Measurements from ENCODE around the gene NDUFC2.

- TF ChIP-seq CTCF (IDR thresholded peaks at IDR 0.05; ENCODE audit: low read depth, low read length): no peak
- no peak for TF ChIP-seq EZH2phosphoT487 (IDR thresholded peaks at IDR 0.05; ENCODE audit: low read depth)
Measured at GRCh38 chr11:78085972-78086371, 6.3 kb upstream of the NDUFC2 start.

Data from OCI-LY3 (cell line).